Lower lobe of right lung (tissue), 2 donors: Measurements from ENCODE around the gene CELF4. TPM values are rescaled to one million over a fixed set of nuclear protein-coding genes. Genes with fewer than 3 reads are reported as not detected.

ENCODE experiments used
- ATAC-seq, 2 donors: fragments of 200-7000 bp; cut with Tn5 transposase; one replicate each; pipeline ENCODE4 v1.9.1; 2020 to 2022; ENCODE audit warnings: mild to moderate bottlenecking in 2 of 2, moderate library complexity in 2 of 2
- DNase-seq: peaks from one replicate; pipeline ENCODE4 v3.0.0-alpha.2; 2020
- H3K27ac ChIP-seq: fragments of 200-600 bp; one replicate; pipeline ENCODE4 v1.8.0; 2022
- H3K27me3 ChIP-seq: fragments of 200-600 bp; one replicate; pipeline ENCODE4 v1.8.0; 2022; ENCODE audit warnings: low read depth
- H3K36me3 ChIP-seq: fragments of 200-600 bp; one replicate; pipeline ENCODE4 v1.8.0; 2022; ENCODE audit warnings: mild to moderate bottlenecking
- H3K4me1 ChIP-seq: fragments of 200-600 bp; one replicate; pipeline ENCODE4 v1.8.0; 2022
- H3K4me3 ChIP-seq: fragments of 200-600 bp; one replicate; pipeline ENCODE4 v1.8.0; 2022; ENCODE audit warnings: mild to moderate bottlenecking
- H3K9me3 ChIP-seq: fragments of 200-600 bp; one replicate; pipeline ENCODE4 v1.8.0; 2022
- CTCF ChIP-seq: fragments of 200-600 bp; IDR thresholded peaks from one replicate; pipeline ENCODE4 v1.8.0; 2022; ENCODE audit warnings: antibody characterized with exemption, mild to moderate bottlenecking
- intact Hi-C: fragments of 100-400 bp; cut with DNase I; formaldehyde crosslinking; loops from one replicate; pipeline ENCODE4 v1.11.0; 2022
- total RNA-seq: library from RNA; stranded (reverse); fragmentation: NEBNext Ultra II Directional; extraction: Animal tissue kit (Norgen Biotek cat#: 25700); gene quantifications from one replicate; pipeline ENCODE4 v1.2.1, GENCODE V29; 2021
- donor health status: DM: no; HTN: yes; CAD: no; lungs with severe emphysema.

Gene CELF4
- total RNA-seq, 1 donor from 2014 or later, result 0.38 TPM

GRCh38 chr18:37412333-37412732 is 153.3 kb downstream of the CELF4 start:
- intact Hi-C loops, result no loop called here
- ATAC-seq, result no peak

GRCh38 chr18:37409878-37410277 is 155.7 kb downstream of the CELF4 start:
- Histone ChIP-seq H3K9me3 (no peaks in the 10 kb centered on the region), H3K27ac (no peak overlapping the region), H3K4me3 (no peak overlapping the region), H3K27me3 (no peaks in the 10 kb centered on the region), H3K36me3 (no peaks in the 10 kb centered on the region), H3K4me1 (no peaks in the 10 kb centered on the region)
- DNase-seq (no peak), ATAC-seq (peak; percentile 30 to 37)
- no peak for TF ChIP-seq CTCF
- intact Hi-C loops, result no loop called here

More at GRCh38 chr18:37412333-37412732, 153.3 kb downstream of the CELF4 start:
- Histone ChIP-seq H3K4me1 (no peaks in the 10 kb centered on the region), H3K9me3 (no peaks in the 10 kb centered on the region), H3K4me3 (no peak overlapping the region), H3K36me3 (no peaks in the 10 kb centered on the region), H3K27me3 (no peaks in the 10 kb centered on the region), H3K27ac (no peak overlapping the region)
- DNase-seq, result no peak
- TF ChIP-seq CTCF, result no peak

GRCh38 chr18:37408676-37409265 is 156.8 kb downstream of the CELF4 start:
- no peak overlapping the region for H3K27ac ChIP-seq
- no peak for ATAC-seq
- TF ChIP-seq CTCF, result no peak

GRCh38 chr18:37407571-37407970 is 158.0 kb downstream of the CELF4 start:
- ATAC-seq, result no peak
- no peaks in the 10 kb centered on the region for H3K4me1 ChIP-seq
- H3K9me3 ChIP-seq, result no peaks in the 10 kb centered on the region
- no peak overlapping the region for H3K27ac ChIP-seq
- no peak for DNase-seq
- intact Hi-C loops, result no loop called here
- H3K27me3 ChIP-seq, result no peaks in the 10 kb centered on the region
- no peak for TF ChIP-seq CTCF
- no peaks in the 10 kb centered on the region for H3K36me3 ChIP-seq
- no peak overlapping the region for H3K4me3 ChIP-seq

More at GRCh38 chr18:37408676-37409265, 156.8 kb downstream of the CELF4 start:
- Histone ChIP-seq H3K4me3 (no peak overlapping the region), H3K9me3 (no peaks in the 10 kb centered on the region), H3K4me1 (no peaks in the 10 kb centered on the region), H3K27me3 (no peaks in the 10 kb centered on the region), H3K36me3 (no peaks in the 10 kb centered on the region)
- intact Hi-C loops, result no loop called here
- DNase-seq, result no peak

- Histone ChIP-seq H3K9me3 (no peaks in the 10 kb centered on the region), H3K27ac (no peak overlapping the region), H3K4me1 (no peaks in the 10 kb centered on the region)
Observed at GRCh38 chr18:37405772-37406171, 159.8 kb downstream of the CELF4 start.

More at GRCh38 chr18:37405772-37406171, 159.8 kb downstream of the CELF4 start:
- TF ChIP-seq CTCF, result no peak
- DNase-seq, result no peak
- Histone ChIP-seq H3K27me3 (no peaks in the 10 kb centered on the region), H3K4me3 (no peak overlapping the region), H3K36me3 (no peaks in the 10 kb centered on the region)
- intact Hi-C loops, result no loop called here
- ATAC-seq, result no peak
